CD4-positive, alpha-beta T cell treated with Interferon gamma for 1 hour (primary cell): ENCODE results near the gene SPINK7.
"Not testable (repeated sequence)": the region's sequence is repeated elsewhere in the genome, so short reads cannot be mapped to it uniquely, and the experiment has no call there.

Source experiments
- DNase-seq: peaks from one replicate; pipeline ENCODE4 v3.0.0-alpha.2; 2020

SPINK7 gene

DNA sequence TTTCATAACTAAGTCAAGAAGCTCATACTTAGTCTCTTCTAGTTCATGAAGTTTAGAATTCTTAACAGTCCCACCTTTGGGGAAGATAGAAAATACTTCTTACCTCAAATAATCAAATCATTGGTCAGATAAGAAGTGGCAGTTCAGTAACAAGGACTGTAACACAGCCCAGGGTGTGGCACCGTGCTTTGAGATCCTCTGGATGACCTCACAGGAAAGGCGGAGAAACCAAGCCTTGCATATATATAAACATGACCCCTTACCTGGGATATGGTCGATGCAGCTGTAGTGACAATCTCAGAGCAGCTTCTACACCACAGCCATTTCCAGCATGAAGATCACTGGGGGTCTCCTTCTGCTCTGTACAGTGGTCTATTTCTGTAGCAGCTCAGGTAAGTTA lies at the start of gene SPINK7:
Gene SPINK7, plus strand, starts transcription at position 271 of the 400 bp plus-strand sequence. Its CDS starts 61 bp downstream, at position 332.
- DNase-seq, result no peak

- no peak for DNase-seq
Measured at GRCh38 chr5:148267962-148268361, 44.3 kb upstream of the SPINK7 start.

GRCh38 chr5:148268566-148268965 lies 43.7 kb upstream of the SPINK7 start, which contains the start of gene SPINK13:
Gene SPINK13 (plus strand): TSS chr5:148268794. CDS start chr5:148270073, 1,279 bp downstream.
- no peak for DNase-seq

GRCh38 chr5:148275129-148275528 lies 37.1 kb upstream of the SPINK7 start:
- not testable (repeated sequence) for DNase-seq

DNA sequence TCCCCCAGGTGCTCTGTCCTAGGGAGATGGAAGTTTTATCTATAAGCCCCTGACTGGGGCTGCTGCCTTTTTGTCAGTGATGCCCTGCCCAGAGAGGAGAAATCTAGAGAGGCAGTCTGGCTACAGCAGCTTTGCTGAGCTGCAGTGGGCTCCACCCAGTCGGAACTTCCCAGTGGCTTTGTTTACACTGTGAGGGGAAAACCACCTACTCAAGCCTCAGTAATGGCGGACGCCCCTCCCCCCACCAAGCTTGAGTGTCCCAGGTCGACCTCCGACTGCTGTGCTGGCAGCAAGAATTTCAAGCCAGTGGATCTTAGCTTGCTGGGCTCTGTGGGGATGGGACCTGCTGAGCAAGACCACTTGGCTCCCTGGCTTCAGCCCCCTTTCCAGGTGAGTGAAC lies 31.3 kb upstream of the SPINK7 start:
- DNase-seq, result not testable (repeated sequence)

DNA sequence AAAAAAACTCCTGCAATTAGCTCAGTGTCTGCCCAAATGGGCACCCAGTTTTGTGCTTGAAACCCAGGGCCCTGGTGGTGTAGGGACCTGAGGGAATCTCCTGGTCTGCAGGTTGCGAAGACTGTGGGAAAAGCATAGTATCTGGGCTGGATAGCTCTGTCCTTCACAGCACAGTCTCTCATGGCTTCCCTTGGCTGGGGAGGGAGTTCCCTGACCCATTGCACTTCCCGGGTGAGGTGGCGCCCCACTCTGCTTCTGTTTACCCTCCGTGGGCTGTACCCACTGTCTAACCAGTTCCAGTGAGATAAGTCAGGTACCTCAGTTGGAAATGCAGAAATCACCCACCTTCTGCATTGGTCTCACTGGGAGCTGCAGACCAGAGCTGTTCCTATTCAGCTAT lies 30.9 kb upstream of the SPINK7 start:
- DNase-seq, result not testable (repeated sequence)

DNA sequence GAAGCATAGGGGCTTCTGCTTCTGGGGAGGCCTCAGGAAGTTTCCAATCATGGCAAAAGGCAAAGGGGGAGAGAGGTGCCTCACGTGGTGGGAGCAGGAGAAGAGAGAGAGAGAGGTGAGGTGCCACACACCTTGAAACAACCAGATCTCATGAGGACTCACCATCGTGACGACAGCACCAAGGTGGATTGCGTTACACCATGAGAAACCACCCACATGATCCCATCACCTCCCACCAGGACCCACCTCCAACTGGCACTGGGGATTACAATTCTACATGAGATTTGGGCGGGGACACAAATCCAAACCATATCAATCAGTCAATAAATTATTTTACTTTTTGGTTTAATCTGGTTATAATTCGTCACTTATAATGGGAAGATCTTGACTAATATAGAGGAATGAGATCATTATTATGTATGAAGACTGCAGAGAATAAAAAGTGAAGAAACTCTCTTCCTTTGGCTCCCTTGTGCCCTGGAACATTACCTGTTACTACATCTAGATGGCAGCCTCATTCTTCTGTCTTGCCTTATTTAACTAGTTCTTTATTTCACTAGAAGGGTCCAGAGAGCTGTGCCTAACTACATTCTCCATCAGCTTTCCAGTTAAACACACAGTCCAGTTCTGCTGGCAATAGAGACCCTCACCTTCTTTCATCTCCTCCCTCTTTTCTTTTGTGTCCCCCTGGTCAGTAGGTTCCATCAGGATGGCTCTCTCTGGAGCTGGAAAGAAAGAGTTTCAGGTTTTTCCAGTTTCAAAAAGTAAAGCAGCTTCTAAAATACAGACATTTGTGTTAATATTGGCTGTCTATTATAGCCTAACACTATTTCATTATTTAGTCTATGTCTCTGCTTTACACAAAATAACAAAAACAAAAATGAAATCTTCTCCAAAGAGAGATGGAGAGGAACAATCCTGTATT lies 21.7 kb upstream of the SPINK7 start:
- no peak for DNase-seq

DNA sequence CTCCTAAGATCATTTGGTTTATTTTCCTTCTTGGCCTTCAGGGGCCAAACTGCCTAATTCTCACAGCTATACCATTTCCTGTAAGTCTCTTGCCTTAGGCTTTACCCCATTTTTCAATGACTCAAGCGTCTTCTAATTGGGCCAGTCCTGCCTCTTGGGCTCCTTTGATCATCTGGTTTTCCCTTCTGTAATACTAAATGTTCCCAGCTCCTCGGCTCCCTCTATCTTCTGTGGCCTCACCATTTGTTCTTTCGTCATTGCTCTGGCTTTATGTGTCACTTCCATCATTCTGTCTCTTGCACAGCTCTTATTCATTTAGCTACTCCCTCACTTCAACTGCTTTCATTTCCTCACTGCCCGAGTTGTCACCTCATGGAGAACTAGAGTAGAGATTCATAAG lies 14.5 kb upstream of the SPINK7 start:
- no peak for DNase-seq

DNA sequence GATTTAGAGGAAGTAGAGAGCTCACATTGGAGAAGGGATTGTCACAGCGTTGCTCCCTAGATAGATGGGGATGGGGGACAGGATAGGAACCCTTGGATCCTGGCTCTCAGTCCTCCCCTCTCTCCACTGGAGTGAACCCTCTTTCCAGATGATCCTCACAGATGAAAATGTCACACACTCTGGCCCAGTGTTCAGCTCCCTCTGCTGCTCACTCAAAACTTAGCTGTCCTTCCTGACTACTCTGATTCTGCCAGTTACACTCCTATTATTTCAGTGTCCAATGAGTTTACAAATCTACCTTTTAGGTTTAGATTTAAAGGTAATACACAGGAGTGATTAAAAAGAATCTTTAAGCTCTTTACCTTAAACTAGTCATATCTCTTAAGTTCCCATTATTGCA lies 5.8 kb upstream of the SPINK7 start:
- DNase-seq, result no peak

GRCh38 chr5:148309019-148309418 lies 3.2 kb upstream of the SPINK7 start:
- DNase-seq, result no peak

- no peak for DNase-seq
Measured at GRCh38 chr5:148309746-148310145, 2.5 kb upstream of the SPINK7 start.

GRCh38 chr5:148311484-148311883 lies 739 bp upstream of the SPINK7 start:
- DNase-seq, result no peak

- DNase-seq, result no peak
Measured at GRCh38 chr5:148314187-148314586, 2.0 kb downstream of the SPINK7 start.

DNA sequence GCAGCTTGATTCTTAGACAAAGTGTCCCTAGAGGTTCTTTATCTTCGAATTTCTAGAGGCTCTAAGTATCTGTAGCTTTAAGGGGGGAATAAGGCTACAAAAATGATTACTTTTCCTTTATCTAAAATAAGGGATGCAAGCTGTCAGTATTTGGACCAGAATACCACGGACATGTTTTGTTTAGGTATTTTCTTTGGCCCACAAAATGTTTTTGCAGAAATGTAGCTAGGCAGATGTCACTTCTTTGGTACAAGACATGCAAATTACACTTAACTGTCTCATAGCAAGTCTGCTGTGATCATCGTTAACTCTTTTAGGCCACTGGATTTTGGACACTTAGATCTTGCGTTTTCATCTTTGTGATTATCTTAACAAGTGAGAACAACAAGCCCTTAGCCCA lies 2.5 kb downstream of the SPINK7 start:
- DNase-seq, result no peak

DNA sequence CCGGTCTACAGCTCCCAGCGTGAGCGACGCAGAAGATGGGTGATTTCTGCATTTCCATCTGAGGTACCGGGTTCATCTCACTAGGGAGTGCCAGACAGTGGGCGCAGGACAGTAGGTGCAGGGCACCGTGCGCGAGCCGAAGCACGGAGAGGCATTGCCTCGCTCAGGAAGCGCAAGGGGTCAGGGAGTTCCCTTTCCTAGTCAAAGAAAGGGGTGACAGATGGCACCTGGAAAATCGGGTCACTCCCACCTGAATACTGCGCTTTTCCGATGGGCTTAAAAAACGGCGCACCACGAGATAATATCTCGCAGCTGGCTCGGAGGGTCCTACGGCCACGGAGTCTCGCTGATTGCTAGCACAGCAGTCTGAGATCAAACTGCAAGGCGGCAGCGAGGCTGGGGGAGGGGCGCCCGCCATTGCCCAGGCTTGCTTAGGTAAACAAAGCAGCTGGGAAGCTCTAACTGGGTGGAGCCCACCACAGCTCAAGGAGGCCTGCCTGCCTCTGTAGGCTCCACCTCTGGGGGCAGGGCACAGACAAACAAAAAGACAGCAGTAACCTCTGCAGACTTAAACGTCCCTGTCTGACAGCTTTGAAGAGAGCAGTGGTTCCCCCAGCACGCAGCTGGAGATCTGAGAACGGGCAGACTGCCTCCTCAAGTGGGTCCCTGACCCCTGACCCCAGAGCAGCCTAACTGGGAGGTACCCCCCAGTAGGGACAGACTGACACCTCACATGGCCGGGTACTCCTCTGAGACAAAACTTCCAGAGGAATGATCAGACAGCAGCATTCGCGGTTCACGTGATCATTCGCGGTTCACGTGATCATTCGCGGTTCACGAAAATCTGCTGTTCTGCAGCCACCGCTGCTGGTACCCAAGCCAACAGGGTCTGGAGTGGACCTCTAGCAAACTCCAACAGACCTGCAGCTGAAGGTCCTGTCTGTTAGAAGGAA lies 8.1 kb downstream of the SPINK7 start:
- not testable (repeated sequence) for DNase-seq

- no peak for DNase-seq
Measured at GRCh38 chr5:148333262-148333849, 21.1 kb downstream of the SPINK7 start.

- DNase-seq, result no peak
Measured at GRCh38 chr5:148335259-148335658, 23.0 kb downstream of the SPINK7 start, which contains the start of gene SPINK9. Gene SPINK9 (plus strand): TSS chr5:148335559. CDS start chr5:148335614, 55 bp downstream.

- no peak for DNase-seq
Measured at GRCh38 chr5:148336704-148337435, 24.6 kb downstream of the SPINK7 start.

- no peak for DNase-seq
Measured at GRCh38 chr5:148342371-148343045, 30.3 kb downstream of the SPINK7 start.

DNA sequence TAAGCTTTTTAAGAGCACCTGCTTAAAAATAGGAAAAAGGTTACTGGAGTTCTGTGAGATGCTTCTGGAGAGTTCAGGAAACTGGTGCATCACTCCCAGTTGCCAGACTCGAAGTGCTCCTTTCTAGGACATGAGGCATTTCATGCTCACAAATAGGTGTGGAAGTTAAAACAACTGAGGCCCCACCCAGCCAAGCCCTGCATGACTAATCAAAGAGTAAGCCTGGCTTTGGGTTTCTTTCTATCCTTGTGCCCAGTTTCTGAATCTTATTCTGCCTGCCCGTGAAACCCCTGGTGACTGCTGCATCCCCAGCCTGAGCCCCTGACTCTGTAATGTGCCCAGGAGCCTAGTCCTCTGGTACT lies 30.8 kb downstream of the SPINK7 start:
- DNase-seq, result no peak
